Lower lobe of right lung (tissue), 2 donors: Measurements from ENCODE around the gene PLXNA2. TPM values are rescaled to one million over a fixed set of nuclear protein-coding genes. Genes with fewer than 3 reads are reported as not detected.
A peak's percentile ranks its signal among the peaks of the same experiment; 100 is the strongest.

Experiments used
- ATAC-seq, 2 donors: fragments of 200-7000 bp; cut with Tn5 transposase; one replicate each; pipeline ENCODE4 v1.9.1; 2020 to 2022; ENCODE audit warnings: mild to moderate bottlenecking in 2 of 2, moderate library complexity in 2 of 2
- DNase-seq: peaks from one replicate; pipeline ENCODE4 v3.0.0-alpha.2; 2020
- H3K27ac ChIP-seq: fragments of 200-600 bp; one replicate; pipeline ENCODE4 v1.8.0; 2022
- H3K27me3 ChIP-seq: fragments of 200-600 bp; one replicate; pipeline ENCODE4 v1.8.0; 2022; ENCODE audit warnings: low read depth
- H3K36me3 ChIP-seq: fragments of 200-600 bp; one replicate; pipeline ENCODE4 v1.8.0; 2022; ENCODE audit warnings: mild to moderate bottlenecking
- H3K4me1 ChIP-seq: fragments of 200-600 bp; one replicate; pipeline ENCODE4 v1.8.0; 2022
- H3K4me3 ChIP-seq: fragments of 200-600 bp; one replicate; pipeline ENCODE4 v1.8.0; 2022; ENCODE audit warnings: mild to moderate bottlenecking
- H3K9me3 ChIP-seq: fragments of 200-600 bp; one replicate; pipeline ENCODE4 v1.8.0; 2022
- intact Hi-C: fragments of 100-400 bp; cut with DNase I; formaldehyde crosslinking; loops from one replicate; pipeline ENCODE4 v1.11.0; 2022
- total RNA-seq: library from RNA; stranded (reverse); fragmentation: NEBNext Ultra II Directional; extraction: Animal tissue kit (Norgen Biotek cat#: 25700); gene quantifications from one replicate; pipeline ENCODE4 v1.2.1, GENCODE V29; 2021
- TF ChIP-seq, protein P1 (sequence below): fragments of 200-600 bp; IDR thresholded peaks from one replicate; pipeline ENCODE4 v1.8.0; 2022; ENCODE audit warnings: antibody characterized with exemption, mild to moderate bottlenecking
- donor health status: DM: no; HTN: yes; CAD: no; lungs with severe emphysema.

Gene PLXNA2
- total RNA-seq, 1 donor from 2014 or later: 83.9 TPM

- Histone ChIP-seq H3K36me3 (no peaks in the 10 kb centered on the region), H3K9me3 (no peaks in the 10 kb centered on the region), H3K4me1 (peaks cover 72% of the 10 kb centered on the region), H3K27me3 (no peaks in the 10 kb centered on the region), H3K27ac (peak overlapping the region; percentile 66), H3K4me3 (no peak overlapping the region)
- TF ChIP-seq, protein P1, sequence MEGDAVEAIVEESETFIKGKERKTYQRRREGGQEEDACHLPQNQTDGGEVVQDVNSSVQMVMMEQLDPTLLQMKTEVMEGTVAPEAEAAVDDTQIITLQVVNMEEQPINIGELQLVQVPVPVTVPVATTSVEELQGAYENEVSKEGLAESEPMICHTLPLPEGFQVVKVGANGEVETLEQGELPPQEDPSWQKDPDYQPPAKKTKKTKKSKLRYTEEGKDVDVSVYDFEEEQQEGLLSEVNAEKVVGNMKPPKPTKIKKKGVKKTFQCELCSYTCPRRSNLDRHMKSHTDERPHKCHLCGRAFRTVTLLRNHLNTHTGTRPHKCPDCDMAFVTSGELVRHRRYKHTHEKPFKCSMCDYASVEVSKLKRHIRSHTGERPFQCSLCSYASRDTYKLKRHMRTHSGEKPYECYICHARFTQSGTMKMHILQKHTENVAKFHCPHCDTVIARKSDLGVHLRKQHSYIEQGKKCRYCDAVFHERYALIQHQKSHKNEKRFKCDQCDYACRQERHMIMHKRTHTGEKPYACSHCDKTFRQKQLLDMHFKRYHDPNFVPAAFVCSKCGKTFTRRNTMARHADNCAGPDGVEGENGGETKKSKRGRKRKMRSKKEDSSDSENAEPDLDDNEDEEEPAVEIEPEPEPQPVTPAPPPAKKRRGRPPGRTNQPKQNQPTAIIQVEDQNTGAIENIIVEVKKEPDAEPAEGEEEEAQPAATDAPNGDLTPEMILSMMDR: no peak
- DNase-seq: no peak
- intact Hi-C loops: no loop called here
- no peak for ATAC-seq
Observed at GRCh38 chr1:208180421-208180820, 63.8 kb downstream of the PLXNA2 start.

- H3K36me3 ChIP-seq: peaks cover 4% of the 10 kb centered on the region
- H3K9me3 ChIP-seq: no peaks in the 10 kb centered on the region
- peaks cover 68% of the 10 kb centered on the region for H3K4me1 ChIP-seq
- peak overlapping the region; percentile 66 for H3K27ac ChIP-seq
- ATAC-seq (no peak), DNase-seq (no peak)
- intact Hi-C loops: no loop called here
- H3K4me3 ChIP-seq: no peak overlapping the region
- no peaks in the 10 kb centered on the region for H3K27me3 ChIP-seq
- TF ChIP-seq, protein P1: no peak
Observed at GRCh38 chr1:208179961-208180409, 64.2 kb downstream of the PLXNA2 start.

GRCh38 chr1:208179263-208179816 lies 64.8 kb downstream of the PLXNA2 start:
- no peaks in the 10 kb centered on the region for H3K27me3 ChIP-seq
- peak; percentile 57 for DNase-seq
- peaks cover 61% of the 10 kb centered on the region for H3K4me1 ChIP-seq
- intact Hi-C loops: no loop called here
- TF ChIP-seq, protein P1: no peak
- no peak overlapping the region for H3K4me3 ChIP-seq
- H3K27ac ChIP-seq: peak overlapping the region; percentile 66
- peak; percentile 78 to 84 for ATAC-seq
- peaks cover 4% of the 10 kb centered on the region for H3K36me3 ChIP-seq
- H3K9me3 ChIP-seq: no peaks in the 10 kb centered on the region

- peak; percentile 82 to 88 for ATAC-seq
- Histone ChIP-seq H3K27me3 (no peaks in the 10 kb centered on the region), H3K27ac (peak overlapping the region; percentile 50), H3K4me1 (peaks cover 49% of the 10 kb centered on the region), H3K4me3 (no peak overlapping the region), H3K9me3 (no peaks in the 10 kb centered on the region), H3K36me3 (peaks cover 4% of the 10 kb centered on the region)
- peak; percentile 77 for DNase-seq
- TF ChIP-seq, protein P1: no peak
- intact Hi-C loops: no loop called here
Observed at GRCh38 chr1:208178091-208178529, 66.1 kb downstream of the PLXNA2 start.

GRCh38 chr1:208177656-208178055 lies 66.5 kb downstream of the PLXNA2 start:
- TF ChIP-seq, protein P1: no peak
- intact Hi-C loops: no loop called here
- H3K9me3 ChIP-seq: no peaks in the 10 kb centered on the region
- H3K27ac ChIP-seq: peak overlapping the region; percentile 50
- peak; percentile 54 to 62 for ATAC-seq
- H3K27me3 ChIP-seq: no peaks in the 10 kb centered on the region
- DNase-seq: no peak
- H3K4me1 ChIP-seq: peaks cover 46% of the 10 kb centered on the region
- no peak overlapping the region for H3K4me3 ChIP-seq
- H3K36me3 ChIP-seq: peaks cover 4% of the 10 kb centered on the region
